ENCODE measurements around the gene LMX1A. TPM values are rescaled to one million over a fixed set of nuclear protein-coding genes. Genes with fewer than 3 reads are reported as not detected.

LMX1A gene
- total and polyA plus RNA-seq, 5 donors, result not detected

- peaks cover 17% of the 10 kb centered on the region for H3K27me3 ChIP-seq (ENCODE audit: control insufficient read depth, insufficient read depth)
These were observed 11.8 kb downstream of the LMX1A start for GRCh38 chr1:165344736-165345135.

GRCh38 chr1:165344198-165344597 is 12.3 kb downstream of the LMX1A start:
- intact Hi-C loops (cut with DNase I), result no loop called here
- Histone ChIP-seq H3K27ac (ENCODE audit: low read length) (no peak overlapping the region), H3K9me3 (ENCODE audit: control insufficient read depth, low read length) (peaks cover under 1% of the 10 kb centered on the region), H3K27me3 (ENCODE audit: control insufficient read depth, insufficient read depth) (peaks cover 18% of the 10 kb centered on the region), H3K4me1 (ENCODE audit: control insufficient read depth, insufficient read depth, low read length) (no peaks in the 10 kb centered on the region), H3K4me3 (ENCODE audit: low read length) (no peak overlapping the region)
- 36% methylated on average over 2 of the region's 2 CpGs for WGBS
- ATAC-seq (no peak), DNase-seq (no peak)

More at GRCh38 chr1:165344736-165345135, 11.8 kb downstream of the LMX1A start:
- WGBS, result 27% methylated on average over 3 of the region's 3 CpGs
- H3K4me1 ChIP-seq (ENCODE audit: control insufficient read depth, insufficient read depth, low read length), result no peaks in the 10 kb centered on the region
- no peaks in the 10 kb centered on the region for H3K9me3 ChIP-seq (ENCODE audit: control insufficient read depth, low read length)
- no peak overlapping the region for H3K4me3 ChIP-seq (ENCODE audit: low read length)
- H3K27ac ChIP-seq (ENCODE audit: low read length), result no peak overlapping the region
- DNase-seq, result no peak
- intact Hi-C loops (cut with DNase I), result no loop called here
- ATAC-seq, result no peak

DNA sequence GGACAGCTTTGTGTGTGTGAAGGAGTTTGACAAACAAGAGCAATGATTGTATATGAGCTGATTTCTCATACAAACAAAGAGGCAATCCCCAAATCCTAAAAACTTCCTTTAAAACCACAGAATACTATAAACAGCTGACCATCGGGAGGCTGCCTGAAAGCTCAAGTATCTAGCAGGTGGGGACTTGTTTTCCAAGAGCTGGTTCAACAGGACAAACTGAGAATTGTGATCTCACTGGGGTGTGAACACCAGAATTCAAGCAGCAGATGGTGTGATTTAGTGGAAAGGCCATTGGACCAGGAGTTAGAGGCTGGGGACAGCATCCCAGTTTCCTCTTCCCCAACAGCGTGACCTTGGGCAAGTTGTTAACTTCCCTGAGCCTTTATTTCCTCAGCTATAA is 13.9 kb downstream of the LMX1A start:
- intact Hi-C loops (cut with DNase I), result no loop called here
- Histone ChIP-seq H3K4me1 (ENCODE audit: control insufficient read depth, insufficient read depth, low read length) (no peaks in the 10 kb centered on the region), H3K27me3 (ENCODE audit: control insufficient read depth, insufficient read depth) (peaks cover 18% of the 10 kb centered on the region), H3K9me3 (ENCODE audit: control insufficient read depth, low read length) (peaks cover 2% of the 10 kb centered on the region), H3K27ac (ENCODE audit: low read length) (no peak overlapping the region), H3K4me3 (ENCODE audit: low read length) (no peak overlapping the region)
- no peak for ATAC-seq
- 79% methylated on average over 2 of the region's 2 CpGs for WGBS
- no peak for DNase-seq

DNA sequence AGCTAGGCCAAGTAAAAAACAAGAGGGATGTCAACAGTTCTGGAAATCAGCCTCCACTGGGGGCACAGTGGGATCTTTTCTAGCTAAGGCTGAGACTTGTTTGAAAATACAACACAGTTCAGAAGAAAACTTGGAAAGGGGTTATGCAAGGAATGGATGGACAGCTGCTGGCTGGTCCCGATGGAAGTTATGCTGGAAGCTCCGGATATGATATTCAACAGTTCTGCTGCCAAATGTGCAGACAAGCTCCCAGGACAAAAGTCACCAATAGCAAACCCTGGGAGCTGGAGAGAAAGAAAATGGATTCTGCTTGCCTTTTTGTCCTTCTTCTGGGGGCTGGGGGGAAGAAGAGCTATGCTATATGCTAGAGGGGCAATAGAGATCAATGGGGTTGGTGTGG is 14.3 kb downstream of the LMX1A start:
- Histone ChIP-seq H3K27me3 (ENCODE audit: control insufficient read depth, insufficient read depth) (peaks cover 17% of the 10 kb centered on the region), H3K4me1 (ENCODE audit: control insufficient read depth, insufficient read depth, low read length) (no peaks in the 10 kb centered on the region), H3K9me3 (ENCODE audit: control insufficient read depth, low read length) (peaks cover 2% of the 10 kb centered on the region), H3K27ac (ENCODE audit: low read length) (no peak overlapping the region), H3K4me3 (ENCODE audit: low read length) (no peak overlapping the region)
- intact Hi-C loops (cut with DNase I), result no loop called here
- WGBS, result 55% methylated on average over 2 of the region's 2 CpGs
- DNase-seq (no peak), ATAC-seq (no peak)

- H3K27ac ChIP-seq (ENCODE audit: low read length), result no peak overlapping the region
- no peak overlapping the region for H3K4me3 ChIP-seq (ENCODE audit: low read length)
- DNase-seq (no peak), ATAC-seq (no peak)
- no peaks in the 10 kb centered on the region for H3K4me1 ChIP-seq (ENCODE audit: control insufficient read depth, insufficient read depth, low read length)
- H3K27me3 ChIP-seq (ENCODE audit: control insufficient read depth, insufficient read depth), result peaks cover 6% of the 10 kb centered on the region
- H3K9me3 ChIP-seq (ENCODE audit: control insufficient read depth, low read length), result peaks cover 2% of the 10 kb centered on the region
- 88% methylated on average over 5 of the region's 5 CpGs for WGBS
- intact Hi-C loops (cut with DNase I), result no loop called here
These were observed 17.4 kb downstream of the LMX1A start for GRCh38 chr1:165339164-165339563.

GRCh38 chr1:165330483-165330882 is 26.0 kb downstream of the LMX1A start:
- 54% methylated on average over 3 of the region's 3 CpGs for WGBS
- DNase-seq, result no peak
- H3K9me3 ChIP-seq (ENCODE audit: control insufficient read depth, low read length), result no peaks in the 10 kb centered on the region
- H3K4me3 ChIP-seq (ENCODE audit: low read length), result no peak overlapping the region
- no peaks in the 10 kb centered on the region for H3K27me3 ChIP-seq (ENCODE audit: control insufficient read depth, insufficient read depth)
- H3K27ac ChIP-seq (ENCODE audit: low read length), result no peak overlapping the region
- no peak for ATAC-seq
- intact Hi-C loops (cut with DNase I), result no loop called here
- H3K4me1 ChIP-seq (ENCODE audit: control insufficient read depth, insufficient read depth, low read length), result no peaks in the 10 kb centered on the region

DNA sequence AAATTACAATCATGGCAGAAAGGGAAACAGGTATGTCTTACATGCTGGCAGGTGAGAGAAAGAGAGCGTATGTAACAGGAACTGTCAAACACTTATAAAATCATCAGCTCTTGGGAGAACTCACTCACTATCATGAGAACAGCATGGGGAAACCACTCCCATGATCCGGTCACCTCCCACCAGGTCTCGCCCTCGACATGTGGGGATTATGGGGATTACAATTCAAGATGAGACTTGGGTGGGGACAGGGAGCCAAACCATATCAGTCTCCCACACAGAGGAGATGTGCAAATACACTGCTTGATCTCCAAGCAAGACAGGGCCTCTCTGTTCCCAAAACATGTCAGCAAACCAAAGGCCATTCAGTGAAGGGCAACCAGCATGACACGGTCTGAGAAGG is 27.4 kb downstream of the LMX1A start:
- H3K4me1 ChIP-seq (ENCODE audit: control insufficient read depth, insufficient read depth, low read length), result no peaks in the 10 kb centered on the region
- no peaks in the 10 kb centered on the region for H3K9me3 ChIP-seq (ENCODE audit: control insufficient read depth, low read length)
- no peaks in the 10 kb centered on the region for H3K27me3 ChIP-seq (ENCODE audit: control insufficient read depth, insufficient read depth)
- DNase-seq, result no peak
- 66% methylated on average over 5 of the region's 5 CpGs for WGBS
- no peak overlapping the region for H3K27ac ChIP-seq (ENCODE audit: low read length)
- ATAC-seq, result no peak
- intact Hi-C loops (cut with DNase I), result no loop called here
- H3K4me3 ChIP-seq (ENCODE audit: low read length), result no peak overlapping the region

GRCh38 chr1:165328136-165328535 is 28.4 kb downstream of the LMX1A start:
- Histone ChIP-seq H3K4me3 (ENCODE audit: low read length) (no peak overlapping the region), H3K27ac (ENCODE audit: low read length) (no peak overlapping the region), H3K9me3 (ENCODE audit: control insufficient read depth, low read length) (no peaks in the 10 kb centered on the region), H3K27me3 (ENCODE audit: control insufficient read depth, insufficient read depth) (no peaks in the 10 kb centered on the region), H3K4me1 (ENCODE audit: control insufficient read depth, insufficient read depth, low read length) (no peaks in the 10 kb centered on the region)
- DNase-seq (no peak), ATAC-seq (no peak)
- 71% methylated on average over 3 of the region's 3 CpGs for WGBS
- intact Hi-C loops (cut with DNase I), result no loop called here

GRCh38 chr1:165327538-165327937 is 29.0 kb downstream of the LMX1A start:
- Histone ChIP-seq H3K9me3 (ENCODE audit: control insufficient read depth, low read length) (no peaks in the 10 kb centered on the region), H3K27me3 (ENCODE audit: control insufficient read depth, insufficient read depth) (peaks cover under 1% of the 10 kb centered on the region), H3K27ac (ENCODE audit: low read length) (no peak overlapping the region), H3K4me3 (ENCODE audit: low read length) (no peak overlapping the region), H3K4me1 (ENCODE audit: control insufficient read depth, insufficient read depth, low read length) (no peaks in the 10 kb centered on the region)
- ATAC-seq (no peak), DNase-seq (no peak)
- whole genome bisulfite sequencing, result 77% methylated on average over 2 of the region's 2 CpGs
- intact Hi-C loops (cut with DNase I), result no loop called here

DNA sequence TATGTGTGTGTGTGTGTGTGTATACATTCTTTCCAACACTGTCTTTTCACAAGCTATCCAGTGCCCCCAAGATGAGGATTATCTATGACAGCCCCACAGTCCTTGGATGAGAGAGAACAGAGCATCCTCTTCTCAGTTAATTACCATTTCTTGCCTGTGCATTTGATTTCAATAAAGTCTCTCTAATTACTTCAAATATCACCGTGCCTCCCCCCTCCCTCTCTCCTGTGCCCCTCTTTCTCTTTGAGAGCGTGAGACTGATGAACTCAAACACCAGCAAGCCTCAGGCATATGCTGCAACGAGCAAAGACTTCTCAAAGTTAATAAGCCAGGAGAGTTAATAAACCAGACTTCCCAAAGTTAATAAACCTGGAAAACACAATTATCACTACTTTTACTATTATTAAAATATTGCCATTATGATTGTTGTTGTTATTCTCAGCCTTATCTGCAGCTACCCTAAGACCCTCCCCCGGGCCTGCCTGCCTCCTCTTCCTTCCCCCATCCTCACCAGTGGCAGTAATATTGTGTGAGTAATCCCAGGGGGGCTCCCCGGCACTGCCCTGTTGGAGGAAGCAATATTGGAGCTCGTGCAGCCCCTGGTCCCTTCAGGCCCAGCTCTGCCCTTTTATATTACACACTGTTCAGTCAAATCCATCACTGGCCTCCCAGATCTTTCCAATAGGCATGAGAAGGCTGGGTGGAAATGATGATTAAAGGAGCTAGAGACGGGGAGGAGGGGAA is 30.9 kb downstream of the LMX1A start:
- Histone ChIP-seq H3K4me1 (ENCODE audit: control insufficient read depth, insufficient read depth, low read length) (no peaks in the 10 kb centered on the region), H3K27ac (ENCODE audit: low read length) (no peak overlapping the region), H3K27me3 (ENCODE audit: control insufficient read depth, insufficient read depth) (peaks cover 2% of the 10 kb centered on the region), H3K4me3 (ENCODE audit: low read length) (no peak overlapping the region), H3K9me3 (ENCODE audit: control insufficient read depth, low read length) (no peaks in the 10 kb centered on the region)
- intact Hi-C loops (cut with DNase I), result no loop called here
- WGBS, result 35% methylated on average over 7 of the region's 7 CpGs
- DNase-seq (no peak), ATAC-seq (no peak)

DNA sequence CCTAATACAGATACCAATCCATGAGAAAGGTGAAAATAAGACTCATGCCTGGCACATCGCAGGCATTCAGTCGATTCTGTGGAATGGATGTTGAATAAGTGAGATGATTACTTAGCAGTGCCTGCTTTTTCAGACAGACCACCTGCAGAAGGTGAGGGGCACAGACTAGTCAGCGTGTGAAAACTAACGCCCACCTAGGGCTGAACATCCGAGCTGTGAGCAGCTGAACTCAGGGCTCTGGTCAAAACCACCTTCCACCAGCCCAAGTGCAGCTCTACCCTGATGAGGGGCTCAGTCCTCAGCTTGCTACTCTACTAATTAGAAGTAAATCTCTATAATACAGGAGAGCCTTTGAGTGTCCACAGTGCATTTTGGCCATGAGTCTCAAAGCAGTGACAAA is 32.5 kb downstream of the LMX1A start:
- intact Hi-C loops (cut with DNase I), result no loop called here
- WGBS, result 36% methylated on average over 5 of the region's 5 CpGs

DNA sequence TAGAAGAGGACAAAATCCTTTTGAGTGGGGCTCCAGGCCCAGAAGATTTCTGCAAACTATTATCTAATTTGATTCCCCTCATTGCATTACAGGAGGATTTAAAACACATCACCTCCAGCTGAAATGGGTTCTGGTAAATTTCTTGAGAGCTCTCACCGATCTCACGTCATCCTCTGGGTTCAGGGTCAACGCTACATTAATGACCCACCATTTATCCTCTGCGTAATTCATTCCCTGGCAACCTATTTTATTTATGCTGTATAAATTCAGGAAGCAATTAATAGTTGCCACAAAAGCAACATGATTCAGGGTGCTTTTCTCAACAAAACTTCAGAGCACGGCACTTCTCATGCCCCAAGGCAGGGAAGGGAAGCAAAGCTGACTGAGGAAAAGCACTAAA is 38.9 kb downstream of the LMX1A start:
- H3K4me1 ChIP-seq (ENCODE audit: control insufficient read depth, insufficient read depth, low read length), result no peaks in the 10 kb centered on the region
- H3K27ac ChIP-seq (ENCODE audit: low read length), result no peak overlapping the region
- intact Hi-C loops (cut with DNase I), result no loop called here
- peaks cover 2% of the 10 kb centered on the region for H3K27me3 ChIP-seq (ENCODE audit: control insufficient read depth, insufficient read depth)
- H3K4me3 ChIP-seq (ENCODE audit: low read length), result no peak overlapping the region
- H3K9me3 ChIP-seq (ENCODE audit: control insufficient read depth, low read length), result peaks cover under 1% of the 10 kb centered on the region
- no peak for ATAC-seq
- DNase-seq, result no peak
- WGBS, result 79% methylated on average over 5 of the region's 5 CpGs

More for the DNA sequence above, 32.5 kb downstream of the LMX1A start:
- Histone ChIP-seq H3K9me3 (ENCODE audit: control insufficient read depth, low read length) (no peaks in the 10 kb centered on the region), H3K4me1 (ENCODE audit: control insufficient read depth, insufficient read depth, low read length) (no peaks in the 10 kb centered on the region), H3K27ac (ENCODE audit: low read length) (no peak overlapping the region), H3K4me3 (ENCODE audit: low read length) (no peak overlapping the region), H3K27me3 (ENCODE audit: control insufficient read depth, insufficient read depth) (peaks cover 2% of the 10 kb centered on the region)
- no peak for DNase-seq
- ATAC-seq, result no peak

Data from right cardiac atrium (tissue), 5 donors.